ENCODE measurements around the gene ZC3H12C.
A peak's percentile ranks its signal among the peaks of the same experiment; 100 is the strongest.

The ZC3H12C gene

DNA sequence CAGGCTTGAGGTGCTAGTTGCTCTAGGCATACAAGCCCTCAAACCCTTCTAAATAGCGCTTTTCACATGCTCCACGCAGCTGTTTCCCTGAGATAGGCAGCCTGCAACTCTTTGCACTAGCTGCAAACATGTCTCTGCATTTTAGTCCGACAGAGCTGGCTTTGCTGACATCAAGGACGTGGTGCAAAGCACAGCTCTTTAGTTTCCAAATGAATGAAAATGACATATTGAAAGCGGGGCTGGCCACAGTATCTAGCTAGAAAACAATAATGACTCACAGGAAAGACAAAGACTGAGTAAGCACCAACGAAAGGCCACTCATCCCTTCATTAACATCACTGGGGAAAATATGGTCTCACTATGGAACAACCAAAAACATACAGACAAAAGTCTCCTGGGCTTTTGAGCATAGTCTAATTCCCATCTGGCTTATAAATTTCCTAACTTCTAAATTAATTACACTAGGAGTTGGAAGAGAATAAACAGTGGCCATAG is 15.3 kb upstream of the ZC3H12C start:
- DNase-seq, result peak in 1 of 2 donors; percentile 25

DNA sequence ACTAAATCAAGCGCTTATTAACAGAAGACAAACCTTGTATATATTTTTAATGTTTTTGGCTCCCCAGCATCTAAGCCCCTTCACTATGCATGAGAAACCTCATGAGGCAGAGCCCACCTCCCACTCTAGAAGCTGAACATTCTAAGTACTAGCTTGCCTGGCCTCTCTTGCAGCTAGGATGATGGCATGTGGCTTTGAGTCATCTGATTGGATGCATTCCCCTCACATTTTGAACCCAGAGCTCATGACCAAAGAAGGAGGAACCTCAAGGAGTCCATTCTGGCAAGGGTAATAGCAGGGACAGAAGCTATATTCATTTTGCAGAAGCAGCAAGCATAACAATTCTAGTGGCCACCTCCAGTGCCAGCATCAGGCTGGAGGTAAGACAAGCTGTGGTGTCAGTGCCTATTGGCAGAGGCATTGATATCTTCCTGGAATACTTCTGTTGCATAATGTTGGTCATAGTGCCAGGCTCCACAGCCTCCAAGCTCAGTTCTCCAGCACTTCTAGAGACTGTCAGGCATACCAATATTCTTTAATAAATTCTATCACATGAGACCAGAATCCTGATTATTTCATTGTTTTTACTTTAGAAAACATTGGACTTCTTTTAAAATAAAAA is 14.2 kb upstream of the ZC3H12C start:
- no peak for DNase-seq

DNA sequence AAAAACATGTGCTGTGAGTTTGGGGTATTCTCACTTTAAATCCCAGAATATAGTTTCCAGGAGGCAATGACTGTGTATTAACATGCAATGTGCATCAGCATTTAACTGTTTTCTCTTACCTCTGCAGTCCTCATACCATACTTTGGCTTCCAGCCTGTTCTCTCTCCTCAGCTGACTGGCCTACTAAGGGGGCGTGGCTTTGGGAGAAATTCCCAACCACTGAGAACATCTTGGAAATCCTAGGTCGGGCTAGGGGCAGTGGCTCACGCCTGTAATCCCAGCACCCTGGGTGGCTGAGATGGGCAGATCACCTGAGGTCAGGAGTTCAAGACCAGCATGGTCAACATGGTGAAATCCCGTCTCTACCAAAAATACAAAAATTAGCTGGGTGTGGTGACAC is 13.5 kb upstream of the ZC3H12C start:
- no peak for DNase-seq

DNA sequence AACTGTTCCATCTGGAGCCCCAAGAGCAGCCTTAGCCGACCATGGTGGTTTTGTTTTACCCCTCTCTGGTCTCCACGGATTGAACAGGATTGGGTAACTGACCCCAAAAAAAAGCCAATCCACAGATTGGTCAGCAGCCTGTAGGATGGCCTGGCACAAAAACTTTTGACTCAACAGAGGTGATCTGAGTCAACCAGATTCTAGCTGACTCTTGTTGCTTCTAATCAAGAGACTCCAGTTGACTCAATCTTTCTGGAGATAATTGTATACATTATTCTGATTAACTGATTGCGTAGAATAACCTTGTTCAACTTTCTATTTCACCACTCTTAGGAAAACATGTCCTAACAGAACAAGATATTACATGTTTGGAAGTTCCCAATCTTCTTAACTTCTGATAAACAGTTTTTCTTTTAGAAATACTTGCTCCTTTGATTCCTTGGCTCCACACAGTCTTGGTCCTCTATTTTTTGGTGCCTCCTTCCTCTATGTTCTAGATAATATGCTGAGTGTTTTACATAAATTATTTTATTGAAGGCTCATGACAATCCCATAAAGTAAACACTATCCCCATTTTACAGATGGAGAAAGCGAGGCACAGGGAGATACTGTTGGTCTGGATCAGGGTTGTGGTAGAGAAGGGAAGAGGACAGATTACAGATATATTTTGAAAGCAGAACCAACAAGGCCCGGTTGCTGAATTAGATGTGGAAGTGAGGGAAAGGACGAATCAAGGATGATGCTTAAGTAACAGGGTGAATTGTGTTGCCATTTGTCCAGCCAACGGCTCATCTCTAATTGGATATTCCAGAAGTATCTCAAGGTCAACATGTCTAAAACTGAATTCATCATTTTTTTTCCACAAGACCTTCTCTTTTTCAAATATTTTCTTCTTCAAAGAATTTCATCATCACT is 11.5 kb upstream of the ZC3H12C start:
- no peak for DNase-seq

DNA sequence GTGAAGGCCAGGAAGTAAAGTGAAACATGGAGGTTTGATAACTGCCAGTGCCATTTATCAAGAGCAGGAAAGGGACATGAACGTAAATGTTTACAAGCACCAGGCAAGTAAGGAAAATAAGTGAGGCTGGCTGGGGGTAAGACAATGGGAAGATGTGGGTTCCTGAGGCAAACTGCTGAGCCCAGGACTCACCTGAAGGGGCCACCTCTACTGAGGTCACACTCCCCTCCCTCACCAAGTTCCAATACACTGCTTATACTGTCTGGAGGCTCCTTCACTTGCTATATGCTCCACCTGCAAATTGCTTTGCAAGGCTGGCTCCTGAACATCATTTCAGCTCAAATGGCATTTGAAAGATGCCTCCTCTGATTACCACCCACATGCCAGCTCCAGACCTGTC is 10.3 kb upstream of the ZC3H12C start:
- no peak for DNase-seq

DNA sequence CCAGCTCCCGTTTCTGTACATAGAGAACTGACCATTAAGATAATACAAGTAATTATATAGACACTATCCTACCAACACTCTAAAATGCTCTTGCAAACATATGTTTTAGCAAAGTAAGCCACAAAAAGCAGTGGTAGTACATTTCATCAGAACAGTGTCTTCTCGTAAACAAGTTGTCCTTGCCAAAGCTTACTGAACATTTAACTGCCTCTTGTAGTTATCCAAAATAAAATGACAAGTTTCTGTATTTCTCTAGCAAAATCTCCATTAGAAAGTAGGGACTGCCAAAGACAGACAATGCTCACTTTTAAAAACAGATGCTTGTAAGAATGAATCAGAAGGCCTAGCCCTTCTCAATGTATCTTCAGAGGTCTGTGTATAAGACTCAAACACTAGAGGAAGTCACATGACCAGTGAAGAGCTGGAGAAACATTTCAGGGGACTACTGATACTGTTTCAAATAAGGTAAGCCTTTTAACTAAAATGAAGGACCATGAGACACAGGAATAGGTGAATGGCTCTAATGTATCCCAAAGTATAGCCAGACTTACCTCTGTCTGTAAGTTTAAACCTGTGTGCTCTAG is 7.8 kb upstream of the ZC3H12C start:
- no peak for DNase-seq

DNA sequence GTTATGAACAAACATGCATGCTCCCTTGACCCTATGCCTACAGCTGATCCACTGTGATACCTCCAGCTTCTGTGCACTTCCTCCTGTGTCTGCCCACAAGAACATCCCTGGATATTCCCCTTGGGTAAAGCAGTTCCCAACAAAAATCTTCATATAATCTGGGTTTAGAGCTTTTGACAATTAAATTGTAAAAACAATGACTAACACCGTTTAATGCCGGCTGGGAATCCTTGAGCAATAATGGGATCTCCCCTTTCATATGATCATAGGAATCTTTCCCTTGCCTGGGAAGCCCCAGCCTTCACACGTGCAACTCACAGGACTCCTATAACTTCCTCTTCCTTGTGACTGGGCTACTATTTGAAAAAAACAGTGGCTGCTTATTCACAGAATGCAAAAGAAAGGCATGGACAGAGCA is 6.3 kb upstream of the ZC3H12C start:
- no peak for DNase-seq

DNA sequence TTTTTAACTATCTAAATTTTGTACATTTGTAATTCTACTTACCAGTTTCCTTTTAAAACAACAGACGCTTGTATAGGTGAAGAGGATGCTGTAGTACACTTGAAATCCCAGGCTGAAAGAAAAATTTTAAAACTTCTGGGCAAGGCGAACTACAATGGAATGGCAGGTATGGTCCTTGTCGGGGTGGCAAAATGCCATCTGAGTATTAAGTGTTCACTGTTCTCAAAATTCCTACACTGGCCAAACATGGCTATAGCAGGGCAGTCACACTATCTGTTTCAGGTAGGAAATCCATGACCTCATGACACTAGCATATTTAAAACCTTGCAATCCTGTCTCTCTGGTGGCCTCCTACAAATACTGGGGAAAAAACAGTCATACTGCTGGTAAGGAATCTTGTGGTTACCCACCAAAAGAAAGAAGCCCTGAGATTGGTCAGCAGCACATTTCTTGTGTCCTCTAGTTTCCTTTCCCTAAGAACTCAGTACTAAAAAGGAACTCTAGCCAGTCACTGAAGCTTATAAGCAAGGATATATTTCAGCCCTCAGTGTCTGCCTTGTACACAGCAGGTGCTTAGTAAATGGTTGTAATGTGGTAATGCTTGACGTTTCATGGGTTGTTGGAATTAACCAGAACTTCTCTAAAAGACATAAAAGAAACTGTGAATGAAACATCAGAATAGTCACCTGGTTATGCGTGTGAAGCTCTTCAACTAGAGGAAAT is 5.2 kb upstream of the ZC3H12C start:
- DNase-seq, result no peak

DNA sequence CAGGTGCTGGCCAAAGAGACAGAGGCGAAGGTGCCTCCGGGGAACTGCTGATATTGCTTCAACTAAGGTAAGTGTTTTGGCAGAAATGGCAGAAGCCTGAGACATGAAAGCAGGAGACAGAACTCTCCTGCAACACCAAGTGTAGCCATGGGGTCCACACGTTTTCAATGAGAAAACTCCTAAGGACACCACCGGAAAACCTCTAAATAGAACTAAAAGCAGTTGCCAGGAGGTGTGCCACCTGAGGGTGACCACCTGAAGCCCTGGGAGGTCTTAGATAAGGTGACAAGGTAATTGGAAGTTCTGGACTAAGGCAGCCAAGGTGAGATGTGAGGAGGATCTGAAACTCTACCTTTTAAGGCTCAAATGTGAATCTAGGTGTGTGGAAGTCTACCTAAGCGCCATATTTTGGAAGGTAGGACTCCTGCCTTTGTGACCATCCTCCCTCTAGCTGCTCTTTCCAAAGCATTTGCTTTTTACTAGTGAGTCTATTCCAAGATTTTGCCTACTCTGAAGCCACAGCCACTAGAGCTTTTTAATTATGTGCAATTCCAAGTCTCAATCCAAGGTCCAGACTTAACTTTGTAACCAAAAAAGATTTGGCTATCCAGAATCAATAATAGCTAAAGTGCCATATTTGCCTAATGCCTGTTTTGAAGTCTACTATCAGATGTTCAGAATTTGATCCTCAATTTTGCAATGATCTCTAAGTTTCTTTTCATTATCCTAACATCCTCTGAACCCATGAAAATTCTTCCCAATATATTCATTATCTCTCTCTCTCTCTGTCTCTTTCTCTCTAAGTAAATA is 4.5 kb upstream of the ZC3H12C start:
- DNase-seq, result no peak

DNA sequence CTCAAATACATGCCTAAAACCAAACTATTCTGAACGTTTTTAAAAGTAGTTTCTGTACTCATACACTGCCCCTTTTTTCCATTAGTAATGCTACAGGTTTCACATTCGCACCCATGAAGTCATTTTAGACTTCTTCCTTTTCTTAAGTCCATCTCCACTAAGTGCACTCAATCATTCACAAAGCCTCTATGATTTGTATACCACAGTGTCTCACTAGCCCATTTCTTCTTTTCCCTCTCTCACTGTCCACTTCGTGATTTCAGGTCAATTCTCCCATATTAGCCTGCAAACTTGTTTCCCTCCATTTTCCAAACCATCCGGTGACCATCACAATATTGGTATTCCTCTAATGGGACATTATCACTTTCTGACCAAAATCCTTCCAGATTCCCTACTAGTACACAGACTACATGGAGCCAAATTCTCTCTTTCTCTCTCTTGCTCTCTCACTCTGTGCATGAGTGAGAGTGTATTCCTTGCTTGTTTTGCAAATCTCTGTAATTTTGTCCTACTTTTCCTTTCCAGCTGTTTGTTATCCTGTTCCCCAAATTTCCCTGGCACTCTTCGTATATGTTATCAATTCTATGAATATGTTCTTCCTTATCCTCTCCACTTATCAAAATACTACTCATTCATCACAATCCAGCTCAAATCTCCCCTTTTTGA is 3.4 kb upstream of the ZC3H12C start:
- DNase-seq, result no peak

DNA sequence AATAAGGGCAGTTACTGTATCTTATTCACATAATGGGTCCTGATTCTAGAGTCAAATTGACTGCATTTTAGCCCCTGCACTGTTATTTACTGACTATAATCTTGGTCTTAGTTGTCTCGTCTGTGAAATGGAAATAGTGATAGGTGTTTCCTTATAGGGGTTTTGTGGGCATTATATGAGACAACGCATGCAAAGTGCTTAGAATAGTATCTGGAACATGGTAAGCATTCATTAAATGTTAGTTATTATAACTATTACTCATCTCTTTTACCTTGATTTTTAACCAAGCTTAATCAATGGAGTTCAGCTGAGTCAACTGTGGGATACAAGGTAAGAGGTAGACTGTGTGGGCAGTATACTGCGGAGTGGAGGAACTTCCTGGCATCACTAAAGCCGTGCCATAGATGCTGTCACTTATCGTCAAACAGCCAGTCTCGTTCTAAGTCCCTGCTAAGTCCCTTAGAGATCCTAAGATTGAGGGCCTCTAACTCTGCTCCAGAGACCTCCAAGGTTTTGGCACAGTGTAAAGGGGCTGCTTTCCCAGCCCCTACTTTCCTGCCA is 2.6 kb upstream of the ZC3H12C start:
- no peak for DNase-seq

DNA sequence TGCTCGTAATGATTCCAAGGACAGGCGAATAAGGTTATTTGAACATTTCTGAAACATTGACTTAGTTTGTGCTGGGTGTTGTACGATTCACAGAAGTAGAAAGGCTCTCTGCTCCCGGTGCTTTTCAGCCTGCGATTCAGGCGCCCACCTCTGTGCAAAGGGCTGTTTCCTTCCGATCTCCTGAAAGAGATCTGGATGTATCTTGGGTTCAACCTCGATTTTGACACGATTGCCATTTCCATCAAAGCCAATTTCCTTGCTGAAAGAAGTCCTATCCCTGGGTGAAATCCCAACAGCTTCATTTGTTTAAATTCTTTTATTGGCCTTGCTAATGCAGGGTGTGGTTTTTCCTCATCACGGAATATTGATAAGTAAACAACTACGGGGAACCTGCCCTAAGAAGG is 1.1 kb upstream of the ZC3H12C start:
- no peak for DNase-seq

DNA sequence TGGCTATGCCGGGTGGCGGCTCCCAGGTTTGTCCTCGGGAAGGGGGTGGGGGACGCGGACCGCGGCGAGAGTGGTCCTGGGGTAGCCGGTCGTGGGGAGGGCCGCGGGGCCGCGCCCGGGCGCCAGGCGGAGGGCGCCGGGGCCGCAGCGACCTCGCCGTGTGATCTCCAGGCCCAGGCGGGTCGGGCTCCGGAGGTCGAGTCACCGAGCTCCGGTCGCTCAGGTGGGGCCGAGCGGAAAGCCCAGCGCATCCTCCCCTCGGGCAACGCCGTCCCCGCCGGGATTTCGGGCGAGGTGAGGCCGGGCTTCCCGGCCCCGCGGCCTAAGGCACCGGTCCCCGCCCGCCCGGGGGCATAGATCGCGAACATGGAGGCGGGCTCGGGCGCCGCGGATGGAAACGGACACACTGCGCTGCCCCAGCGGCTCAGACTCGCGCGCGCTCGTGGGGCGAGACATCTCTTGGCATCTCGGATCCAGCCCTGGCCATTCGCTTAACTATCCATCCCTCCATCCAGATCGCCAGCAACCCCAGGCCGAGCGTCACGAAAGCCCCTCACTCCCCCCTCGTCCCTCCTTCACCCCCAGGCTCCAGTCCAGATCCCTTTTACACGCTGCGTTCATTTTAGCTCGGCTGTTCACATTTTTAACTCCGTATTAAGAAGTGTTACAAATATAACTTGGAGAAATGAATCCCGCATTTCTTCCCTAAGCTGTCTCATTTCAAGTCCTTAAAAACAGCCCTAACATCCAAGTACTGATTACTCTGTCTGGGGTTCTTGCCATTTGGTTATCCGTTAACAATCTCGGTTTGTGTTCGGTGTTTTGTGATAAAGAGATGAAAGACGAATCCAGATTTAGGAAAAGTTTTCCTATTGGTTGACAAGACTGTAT is 460 bp downstream of the ZC3H12C start:
- peak in 1 of 2 donors; percentile 19 for DNase-seq

DNA sequence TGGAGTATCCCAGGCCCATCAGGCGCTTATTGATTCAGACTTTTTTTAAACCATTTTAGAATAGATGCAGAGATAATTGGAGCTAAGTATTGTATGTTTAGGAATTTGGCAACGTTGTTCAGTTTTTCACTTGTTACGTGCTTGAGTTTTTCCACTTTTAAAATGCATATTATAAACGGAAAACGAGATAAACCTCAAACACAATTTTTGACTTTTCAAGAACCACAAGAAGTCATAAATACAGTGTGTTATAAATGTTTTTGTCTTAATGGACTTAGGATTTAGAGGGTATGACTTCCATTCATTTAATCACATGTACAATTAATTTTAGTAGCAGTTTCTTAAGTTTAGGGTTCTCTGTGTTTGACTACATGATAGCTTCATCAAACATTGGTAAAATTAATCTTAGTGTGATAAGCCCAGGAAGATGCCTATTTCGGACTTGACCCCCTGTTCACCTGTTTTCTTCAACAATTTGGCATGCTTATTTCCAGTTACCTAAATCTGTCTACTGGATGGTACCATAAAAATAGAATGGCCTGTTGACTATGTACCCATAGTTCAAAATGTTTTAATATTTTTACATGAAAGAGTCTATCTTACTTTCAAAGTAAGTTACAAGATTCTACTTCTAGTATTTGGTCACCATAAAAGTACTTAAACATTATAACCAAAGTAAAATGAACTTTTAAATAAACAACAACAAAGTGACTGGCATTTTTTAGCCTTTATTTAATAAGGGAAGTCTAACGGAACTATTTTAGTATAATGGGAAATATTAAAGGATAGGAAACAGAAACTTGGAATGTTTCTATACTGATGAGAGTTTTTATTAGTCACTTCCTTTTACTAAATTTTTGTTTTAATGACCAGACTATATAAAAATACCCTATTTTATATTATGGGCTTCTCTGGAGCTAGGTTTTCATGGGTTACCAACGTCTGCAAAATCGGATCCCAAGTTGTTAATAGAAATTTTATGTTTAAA is 1.4 kb downstream of the ZC3H12C start:
- no peak for DNase-seq

DNA sequence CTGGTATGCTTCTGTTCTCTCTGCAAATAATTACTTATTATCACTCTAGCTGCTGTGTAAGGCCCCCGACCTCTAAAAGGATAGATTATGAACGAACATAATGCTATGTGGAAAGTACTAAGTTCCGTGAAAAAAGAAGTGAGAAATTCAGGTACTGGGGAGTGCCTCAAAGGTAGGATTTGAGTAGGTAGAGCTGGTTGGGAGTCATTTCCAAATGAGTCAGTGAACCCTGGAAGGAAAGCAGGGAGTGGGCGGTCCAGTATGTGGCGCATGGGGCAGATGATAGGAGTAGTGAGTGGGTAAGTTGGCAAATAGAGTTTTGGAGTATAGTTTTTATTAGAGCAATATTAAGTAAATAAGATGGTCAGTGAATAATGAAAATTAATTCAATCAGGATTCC is 2.4 kb downstream of the ZC3H12C start:
- no peak for DNase-seq

DNA sequence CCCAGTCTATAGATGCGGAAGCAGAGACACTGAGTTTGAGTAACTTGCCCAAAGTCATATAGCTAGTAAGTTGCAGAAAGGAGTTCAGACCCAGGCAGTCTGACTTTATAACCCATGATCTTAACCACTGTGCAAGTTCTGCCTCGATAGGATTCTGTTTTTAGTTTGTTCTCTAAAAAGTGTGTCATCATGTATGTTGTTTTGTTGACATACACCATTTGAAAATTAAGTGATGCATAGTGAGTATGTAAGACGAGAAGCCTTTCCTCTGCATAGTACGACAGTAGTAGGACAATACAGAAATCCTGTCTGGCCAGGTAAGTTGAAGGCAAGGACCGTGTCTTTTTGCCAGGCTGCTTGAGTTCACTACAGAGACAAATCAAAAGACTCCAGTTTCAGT is 3.3 kb downstream of the ZC3H12C start:
- no peak for DNase-seq

DNA sequence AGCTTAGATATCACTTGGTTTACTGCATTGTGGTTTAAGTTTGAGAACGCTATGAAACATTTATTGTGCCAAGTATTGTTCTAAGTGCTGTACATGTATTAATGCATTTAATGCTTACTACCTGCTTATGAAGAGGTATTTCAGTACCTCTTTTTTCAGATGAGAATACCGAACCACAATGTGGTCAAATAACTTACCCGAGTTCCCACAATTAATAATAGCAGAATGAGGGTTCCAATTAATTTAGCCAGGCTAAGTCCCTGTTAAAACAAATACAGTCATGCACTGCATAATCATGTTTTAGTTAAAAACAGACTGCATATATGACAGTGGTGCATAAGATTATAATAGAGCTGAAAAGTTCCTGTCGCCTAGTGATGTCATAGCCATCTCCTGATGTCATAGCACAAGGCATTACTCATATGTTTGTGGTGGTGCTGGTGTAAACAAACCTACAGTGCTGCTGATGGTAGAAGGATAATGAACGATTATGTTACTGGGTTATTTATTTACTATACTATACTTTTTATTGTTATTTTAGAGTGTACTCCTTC is 4.3 kb downstream of the ZC3H12C start:
- DNase-seq, result no peak

DNA sequence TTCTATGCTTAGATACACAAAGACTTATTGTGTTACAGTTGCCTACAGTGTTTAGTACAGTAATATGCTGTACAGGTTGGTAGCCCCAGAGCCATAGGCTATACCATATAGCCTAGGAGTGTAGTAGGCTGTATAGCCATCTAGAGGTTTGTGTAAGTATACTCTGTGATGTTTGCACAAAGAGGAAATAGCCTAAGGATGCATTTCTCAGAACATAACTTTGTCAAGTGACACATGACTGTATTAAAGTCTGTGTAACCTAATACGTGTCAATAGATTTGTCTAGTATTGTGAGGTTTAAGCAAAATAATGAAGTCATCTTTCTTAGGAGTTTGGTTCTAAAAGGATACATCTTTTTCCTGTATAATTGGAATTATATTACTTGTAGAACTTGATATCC is 5.5 kb downstream of the ZC3H12C start:
- DNase-seq, result no peak

All from stimulated activated CD4-positive, alpha-beta T cell treated with anti-CD3 and anti-CD28 coated beads, Interleukin-2, amount 100 ng/mL, for 24 hours (primary cell).